DMS114 treated with DMSO at 0.1 percent for 48 hours (cell line): ENCODE data around the gene PRB4.
"Not testable (repeated sequence)": the region's sequence is repeated elsewhere in the genome, so short reads cannot be mapped to it uniquely, and the experiment has no call there.

ENCODE experiments used
- DNase-seq: peaks from one replicate; lab custom pipeline; 2025; ENCODE audit not compliant: unreplicated experiment; lab: John Stamatoyannopoulos, UW

Gene PRB4

GRCh38 chr12:11310336-11310735 lies at the start of gene PRB4:
Gene PRB4 (minus strand): TSS chr12:11310436. CDS start chr12:11310398, 38 bp downstream.
- DNase-seq = no peak

DNA sequence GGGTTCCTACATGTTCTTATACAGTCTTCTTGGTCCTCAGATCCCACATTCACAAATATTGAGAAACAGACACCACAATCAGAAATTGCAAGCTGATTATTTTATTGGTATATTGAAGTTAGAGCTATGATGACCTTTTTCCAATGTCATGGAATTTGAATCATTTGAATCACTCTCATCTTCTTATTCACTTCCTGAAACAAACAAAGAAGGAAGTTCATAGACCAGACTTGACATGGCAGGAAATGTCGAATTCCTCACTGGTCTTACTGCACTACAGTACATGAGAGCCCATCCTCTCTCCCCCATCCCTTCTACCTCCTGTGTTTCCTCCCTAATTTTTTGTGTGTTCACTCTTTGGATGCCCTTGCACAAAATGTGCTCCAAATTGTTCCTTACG lies 41.5 kb upstream of the PRB4 start:
- not testable (repeated sequence) for DNase-seq

DNA sequence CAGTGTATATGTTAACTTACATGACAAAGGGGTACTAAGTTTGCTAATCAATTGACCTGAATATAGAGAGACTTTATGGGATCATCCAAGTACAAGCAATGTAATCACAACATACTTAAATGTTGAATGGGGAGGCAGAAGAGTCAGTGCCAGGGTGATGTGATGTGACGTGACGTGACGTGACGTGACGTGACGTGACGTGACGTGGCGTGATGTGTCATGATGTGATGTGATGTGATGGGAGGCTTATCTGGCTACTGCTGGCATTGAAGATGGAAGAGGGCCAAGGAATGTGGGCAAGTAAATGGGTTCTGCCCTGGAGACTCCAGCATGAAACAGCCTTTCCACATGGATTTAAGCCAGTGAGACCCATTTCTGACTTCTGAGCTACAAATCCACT lies 38.2 kb upstream of the PRB4 start:
- DNase-seq = no peak

DNA sequence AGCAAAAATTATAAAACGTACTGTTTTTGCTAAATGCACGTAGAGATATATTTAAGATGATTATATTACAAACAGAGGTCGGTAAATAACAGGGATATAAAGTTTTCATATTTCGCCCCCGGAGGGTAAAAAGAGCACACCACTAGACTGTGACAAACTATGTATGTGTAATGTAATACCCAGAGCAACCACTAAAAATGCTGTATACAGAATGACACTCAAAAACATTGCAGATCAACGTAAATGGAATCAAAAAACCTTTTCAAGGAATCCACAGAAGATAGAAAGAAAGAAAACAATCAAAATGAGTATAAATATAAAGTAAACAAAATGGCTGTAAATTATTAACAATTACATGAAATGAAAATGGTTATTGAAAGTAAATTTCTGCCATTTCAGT lies 37.6 kb upstream of the PRB4 start:
- no peak for DNase-seq

GRCh38 chr12:11344500-11344899 lies 34.3 kb upstream of the PRB4 start:
- no peak for DNase-seq

GRCh38 chr12:11324426-11324825 lies 14.2 kb upstream of the PRB4 start:
- DNase-seq = no peak

GRCh38 chr12:11321980-11322379 lies 11.7 kb upstream of the PRB4 start:
- no peak for DNase-seq

DNA sequence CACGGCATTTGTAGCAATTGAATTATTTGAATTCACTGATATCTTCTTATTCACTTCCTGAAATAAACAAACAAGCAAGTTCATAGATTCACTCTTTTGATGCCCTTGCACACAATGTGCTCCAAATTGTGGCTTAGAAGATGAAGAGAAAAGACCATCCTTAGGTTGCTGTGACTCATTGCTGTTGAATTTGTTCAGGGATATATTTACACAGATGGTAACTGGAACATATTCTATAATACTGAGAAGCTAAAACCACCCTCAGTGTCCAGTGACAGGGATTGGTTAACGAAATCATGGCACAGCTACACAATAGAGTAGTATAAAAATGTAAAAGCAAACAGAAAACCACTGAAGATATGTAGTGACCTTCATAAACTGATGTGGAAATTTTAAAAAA lies 3.1 kb downstream of the PRB4 start:
- no peak for DNase-seq

DNA sequence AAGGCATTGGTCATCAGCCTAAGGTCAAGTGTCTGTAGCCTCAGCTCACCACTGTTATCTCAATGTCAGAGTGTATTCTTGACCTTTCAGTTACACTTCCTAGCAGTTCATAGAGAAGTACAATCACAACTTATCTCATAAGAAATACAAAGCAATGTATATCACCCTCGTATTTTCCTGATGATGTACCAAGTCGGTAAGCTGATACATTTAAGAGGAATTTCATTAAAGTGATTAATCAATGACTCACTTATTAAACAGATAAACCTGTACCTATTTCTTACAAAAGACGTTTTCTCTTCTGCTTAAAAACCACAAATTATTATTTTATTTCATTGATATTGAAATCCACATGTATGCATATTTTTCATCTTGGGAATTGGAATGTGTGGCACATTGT lies 36.8 kb downstream of the PRB4 start:
- no peak for DNase-seq

DNA sequence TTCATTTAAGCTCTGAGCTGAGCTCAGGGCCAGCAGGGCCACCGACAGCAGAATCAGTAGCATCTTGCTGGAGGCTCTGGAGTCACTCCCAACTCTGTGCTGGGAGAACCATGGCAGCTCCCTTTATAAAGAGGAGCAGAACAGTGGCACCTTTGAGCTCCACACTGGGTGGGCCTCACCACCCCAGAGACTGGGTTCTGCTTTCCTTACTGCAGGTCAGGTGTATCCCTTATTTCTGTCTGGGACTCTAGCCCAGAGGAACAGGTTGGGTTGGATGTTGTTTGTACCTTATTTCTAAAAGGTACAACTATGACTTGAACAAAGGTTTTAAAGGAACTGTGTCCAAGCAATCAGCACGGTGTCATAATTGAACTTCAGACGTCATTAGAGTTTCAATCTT lies 40.6 kb downstream of the PRB4 start, which contains the start of gene PRB3:
Gene PRB3 (minus strand): TSS at position 101 of the 400 bp plus-strand sequence. CDS start 38 bp downstream, at position 63.
- DNase-seq = no peak

- DNase-seq = no peak
These were observed 45.7 kb downstream of the PRB4 start for GRCh38 chr12:11264501-11264900.
